Osteoblast (primary cell): Measurements from ENCODE around the gene DLG2. TPM values are rescaled to one million over a fixed set of nuclear protein-coding genes. Genes with fewer than 3 reads are reported as not detected.

Experiments used
- DNase-seq: peaks from one replicate; pipeline ENCODE4 v3.0.0; 2011; ENCODE audit warnings: low spot score, mixed read lengths; ENCODE audit not compliant: insufficient read length; ENCODE audit errors: missing footprints
- H2AFZ ChIP-seq: 2 replicates; pipeline ENCODE4 v1.6.0; 2011; ENCODE audit warnings: mild to moderate bottlenecking, low read length
- H3K27ac ChIP-seq: 2 replicates; pipeline ENCODE4 v1.5.1; 2011; ENCODE audit warnings: mild to moderate bottlenecking, low read depth, low read length, moderate library complexity
- H3K27me3 ChIP-seq: 2 replicates; pipeline ENCODE4 v1.6.0; 2012; ENCODE audit warnings: mild to moderate bottlenecking, control low read depth, inconsistent platforms, low read length, moderate library complexity; ENCODE audit not compliant: insufficient read depth
- H3K36me3 ChIP-seq: 2 replicates; pipeline ENCODE4 v1.5.1; 2011; ENCODE audit warnings: mild to moderate bottlenecking, low read length, control low read depth, moderate library complexity; ENCODE audit not compliant: insufficient read depth
- H3K4me1 ChIP-seq: 2 replicates; pipeline ENCODE4 v1.5.1; 2011; ENCODE audit warnings: mild to moderate bottlenecking, low read length, control low read depth, moderate library complexity; ENCODE audit not compliant: insufficient read depth
- H3K4me2 ChIP-seq: 2 replicates; pipeline ENCODE4 v1.6.0; 2011; ENCODE audit warnings: mild to moderate bottlenecking, low read length; ENCODE audit not compliant: insufficient read depth
- H3K4me3 ChIP-seq: fragments of 200-600 bp; sonication (generic); 3 replicates; pipeline ENCODE4 v1.5.1; 2012; ENCODE audit warnings: mild to moderate bottlenecking, low read length, inconsistent platforms; ENCODE audit not compliant: insufficient read depth
- H3K79me2 ChIP-seq: 2 replicates; pipeline ENCODE4 v1.6.0; 2012; ENCODE audit warnings: mild to moderate bottlenecking, low read length, control low read depth, inconsistent platforms; ENCODE audit not compliant: insufficient read depth
- H3K9me3 ChIP-seq: 2 replicates; pipeline ENCODE4 v1.5.1; 2011; ENCODE audit warnings: low read depth, low read length, control low read depth
- H4K20me1 ChIP-seq: 2 replicates; pipeline ENCODE4 v1.6.0; 2012; ENCODE audit warnings: mild to moderate bottlenecking, low read length, control low read depth; ENCODE audit not compliant: insufficient read depth
- total RNA-seq: library from RNA; depleted of rRNA; stranded (reverse); fragments of >200 nt; gene quantifications from 2 replicates; pipeline ENCODE4 v1.2.3, GENCODE V29; 2012
- TF ChIP-seq, protein P1 (sequence below): IDR thresholded peaks from 2 replicates; pipeline ENCODE4 v1.5.1; 2011; ENCODE audit warnings: mild to moderate bottlenecking, low read depth, low read length, moderate library complexity; ENCODE audit errors: extremely low read depth

The DLG2 gene
- total RNA-seq, 1 donor, result 3.3 TPM

DNA sequence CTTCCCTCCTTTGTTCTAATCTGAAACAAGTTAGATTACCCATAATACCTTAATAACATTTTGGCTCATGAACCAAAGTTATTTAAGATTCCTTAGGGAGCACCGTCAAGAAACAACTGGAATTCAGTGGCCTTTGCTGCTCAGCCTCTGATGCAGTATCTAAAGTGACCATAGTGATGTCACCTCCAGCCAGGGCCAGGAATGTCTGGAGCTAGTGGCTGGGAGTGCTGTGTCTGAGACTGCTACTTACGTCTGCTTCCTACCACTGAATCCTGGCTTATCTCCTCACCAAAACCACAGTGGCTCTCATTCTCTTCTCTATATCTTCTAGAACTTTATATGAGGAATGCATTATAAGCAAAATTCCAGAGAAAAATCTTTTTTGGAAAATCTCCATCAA, 658.0 kb downstream of the DLG2 start:
- TF ChIP-seq, protein P1, sequence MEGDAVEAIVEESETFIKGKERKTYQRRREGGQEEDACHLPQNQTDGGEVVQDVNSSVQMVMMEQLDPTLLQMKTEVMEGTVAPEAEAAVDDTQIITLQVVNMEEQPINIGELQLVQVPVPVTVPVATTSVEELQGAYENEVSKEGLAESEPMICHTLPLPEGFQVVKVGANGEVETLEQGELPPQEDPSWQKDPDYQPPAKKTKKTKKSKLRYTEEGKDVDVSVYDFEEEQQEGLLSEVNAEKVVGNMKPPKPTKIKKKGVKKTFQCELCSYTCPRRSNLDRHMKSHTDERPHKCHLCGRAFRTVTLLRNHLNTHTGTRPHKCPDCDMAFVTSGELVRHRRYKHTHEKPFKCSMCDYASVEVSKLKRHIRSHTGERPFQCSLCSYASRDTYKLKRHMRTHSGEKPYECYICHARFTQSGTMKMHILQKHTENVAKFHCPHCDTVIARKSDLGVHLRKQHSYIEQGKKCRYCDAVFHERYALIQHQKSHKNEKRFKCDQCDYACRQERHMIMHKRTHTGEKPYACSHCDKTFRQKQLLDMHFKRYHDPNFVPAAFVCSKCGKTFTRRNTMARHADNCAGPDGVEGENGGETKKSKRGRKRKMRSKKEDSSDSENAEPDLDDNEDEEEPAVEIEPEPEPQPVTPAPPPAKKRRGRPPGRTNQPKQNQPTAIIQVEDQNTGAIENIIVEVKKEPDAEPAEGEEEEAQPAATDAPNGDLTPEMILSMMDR, result no peak
- Histone ChIP-seq H3K79me2 (no peaks in the 10 kb centered on the region), H3K4me2 (no peak overlapping the region), H3K36me3 (no peaks in the 10 kb centered on the region), H2AFZ (no peak overlapping the region), H4K20me1 (no peaks in the 10 kb centered on the region), H3K4me1 (no peaks in the 10 kb centered on the region), H3K27ac (no peak overlapping the region), H3K4me3 (no peak overlapping the region), H3K9me3 (no peaks in the 10 kb centered on the region), H3K27me3 (no peaks in the 10 kb centered on the region)
- no peak for DNase-seq

DNA sequence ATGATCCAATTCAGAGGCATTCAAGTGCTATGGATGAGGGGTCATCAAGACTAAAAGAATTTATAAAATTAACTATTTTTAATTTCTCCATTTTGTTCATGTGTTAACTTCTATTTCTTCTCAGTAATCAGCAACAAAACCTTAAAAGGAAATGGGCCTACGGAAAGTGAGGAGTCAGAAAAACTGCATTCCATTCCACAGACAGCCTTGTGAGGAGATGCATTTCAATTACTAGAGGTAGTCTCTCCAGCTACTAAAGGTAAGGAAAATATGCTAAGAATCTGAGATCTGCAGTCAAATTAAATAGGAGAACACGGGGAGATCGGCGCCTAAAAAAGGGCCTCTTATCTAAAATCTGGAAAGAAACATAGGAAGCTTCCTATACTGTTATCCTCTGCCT, 661.7 kb downstream of the DLG2 start:
- Histone ChIP-seq H3K27ac (no peak overlapping the region), H4K20me1 (no peaks in the 10 kb centered on the region), H3K9me3 (no peaks in the 10 kb centered on the region), H2AFZ (no peak overlapping the region), H3K27me3 (no peaks in the 10 kb centered on the region), H3K4me3 (no peak overlapping the region), H3K4me1 (no peaks in the 10 kb centered on the region), H3K79me2 (no peaks in the 10 kb centered on the region), H3K4me2 (no peak overlapping the region), H3K36me3 (no peaks in the 10 kb centered on the region)
- no peak for DNase-seq
- TF ChIP-seq, protein P1, result no peak

DNA sequence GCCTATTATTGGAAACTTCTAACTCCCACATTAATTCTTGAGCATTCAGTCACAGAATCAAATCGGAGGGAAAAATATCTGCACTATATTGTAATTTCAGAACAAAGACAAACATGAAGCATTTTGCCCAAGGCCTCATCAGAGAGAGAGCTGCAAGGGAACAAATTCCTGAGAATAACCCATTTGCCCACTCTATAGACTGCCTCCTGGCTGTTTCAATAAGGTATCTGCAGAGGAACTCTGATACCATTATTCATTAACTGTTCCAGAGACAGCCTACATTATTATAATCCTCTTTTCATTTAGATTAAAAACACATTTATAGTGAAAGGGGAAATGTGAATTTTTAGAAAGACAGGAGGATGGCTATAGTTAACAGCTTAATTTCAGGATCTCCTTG, 663.9 kb downstream of the DLG2 start:
- TF ChIP-seq, protein P1, result no peak
- Histone ChIP-seq H3K79me2 (no peaks in the 10 kb centered on the region), H3K4me1 (no peaks in the 10 kb centered on the region), H2AFZ (no peak overlapping the region), H3K4me2 (no peak overlapping the region), H3K27ac (no peak overlapping the region), H4K20me1 (no peaks in the 10 kb centered on the region), H3K36me3 (no peaks in the 10 kb centered on the region), H3K9me3 (no peaks in the 10 kb centered on the region), H3K4me3 (no peak overlapping the region), H3K27me3 (no peaks in the 10 kb centered on the region)
- DNase-seq, result no peak

DNA sequence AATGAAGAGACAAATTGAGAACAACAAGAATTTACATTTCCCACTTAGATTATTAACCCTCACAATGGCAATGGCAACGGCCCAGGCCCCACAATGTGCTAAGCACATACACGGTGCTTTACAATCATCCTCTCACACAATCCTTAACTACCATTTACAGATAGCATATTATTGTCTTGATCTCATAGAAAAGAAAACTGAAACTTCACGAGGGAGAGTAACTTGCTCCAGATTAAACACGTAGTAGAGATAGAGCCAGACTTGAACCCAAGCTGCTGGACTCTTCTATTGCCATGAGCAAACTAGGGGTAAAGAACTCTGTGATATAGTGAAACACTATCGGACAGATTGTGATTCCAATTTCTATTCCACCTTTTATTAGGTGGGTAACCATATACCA, 665.1 kb downstream of the DLG2 start:
- TF ChIP-seq, protein P1, result no peak
- Histone ChIP-seq H2AFZ (no peak overlapping the region), H4K20me1 (no peaks in the 10 kb centered on the region), H3K79me2 (no peaks in the 10 kb centered on the region), H3K27me3 (no peaks in the 10 kb centered on the region), H3K36me3 (no peaks in the 10 kb centered on the region), H3K9me3 (no peaks in the 10 kb centered on the region), H3K4me3 (no peak overlapping the region), H3K4me2 (no peak overlapping the region), H3K27ac (no peak overlapping the region), H3K4me1 (no peaks in the 10 kb centered on the region)
- DNase-seq, result no peak
